PC-9 (cell line): ENCODE data around the gene EXOC3L2.

Experiments
- EZH2 ChIP-seq: fragments of 200-600 bp; sonication (generic); IDR thresholded peaks from 2 replicates; pipeline ENCODE4 v1.8.0; 2017; ENCODE audit warnings: antibody characterized with exemption, low read depth
- TF ChIP-seq, protein P1 (sequence below): fragments of 200-600 bp; sonication (generic); conservative IDR thresholded peaks from 2 replicates; pipeline ENCODE4 v1.6.1; 2017; ENCODE audit warnings: mixed run types, antibody characterized with exemption, mild to moderate bottlenecking, moderate library complexity

DNA sequence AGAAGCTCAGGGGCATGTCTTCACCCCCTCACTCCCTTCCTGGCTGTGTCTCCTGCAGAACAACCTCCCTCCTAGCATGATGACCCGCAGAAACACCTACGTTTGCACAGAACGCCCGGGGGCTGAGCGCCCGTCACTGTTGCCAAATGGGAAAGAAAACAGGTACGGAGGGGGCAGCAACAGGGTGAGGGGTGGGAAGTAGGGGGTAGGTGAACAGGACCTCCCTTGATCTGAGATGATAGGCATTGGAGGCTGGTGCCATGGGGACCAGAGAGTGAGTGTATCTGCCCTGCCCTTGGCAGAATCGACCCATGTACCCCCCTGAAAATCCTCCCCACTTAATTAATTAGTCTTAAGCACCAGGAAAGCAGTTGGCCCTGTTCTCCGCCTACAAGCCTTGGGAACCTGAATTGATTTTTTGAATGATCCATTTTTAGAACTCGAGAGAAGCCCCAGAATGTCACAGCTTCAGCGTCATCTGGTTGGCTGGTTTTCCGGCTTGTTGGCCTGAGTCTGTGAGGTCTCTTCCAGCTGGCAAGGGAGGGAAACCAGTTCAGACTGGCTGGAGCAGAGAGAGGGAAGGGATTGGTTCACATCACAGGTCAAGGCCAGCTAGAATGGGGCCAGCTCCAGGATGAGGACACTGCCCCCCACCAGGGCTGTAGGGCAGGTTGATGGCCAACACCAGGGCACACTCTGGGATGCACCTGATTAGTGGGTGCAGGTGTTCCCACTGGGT lies 49.3 kb upstream of the EXOC3L2 start:
- TF ChIP-seq, protein P1, sequence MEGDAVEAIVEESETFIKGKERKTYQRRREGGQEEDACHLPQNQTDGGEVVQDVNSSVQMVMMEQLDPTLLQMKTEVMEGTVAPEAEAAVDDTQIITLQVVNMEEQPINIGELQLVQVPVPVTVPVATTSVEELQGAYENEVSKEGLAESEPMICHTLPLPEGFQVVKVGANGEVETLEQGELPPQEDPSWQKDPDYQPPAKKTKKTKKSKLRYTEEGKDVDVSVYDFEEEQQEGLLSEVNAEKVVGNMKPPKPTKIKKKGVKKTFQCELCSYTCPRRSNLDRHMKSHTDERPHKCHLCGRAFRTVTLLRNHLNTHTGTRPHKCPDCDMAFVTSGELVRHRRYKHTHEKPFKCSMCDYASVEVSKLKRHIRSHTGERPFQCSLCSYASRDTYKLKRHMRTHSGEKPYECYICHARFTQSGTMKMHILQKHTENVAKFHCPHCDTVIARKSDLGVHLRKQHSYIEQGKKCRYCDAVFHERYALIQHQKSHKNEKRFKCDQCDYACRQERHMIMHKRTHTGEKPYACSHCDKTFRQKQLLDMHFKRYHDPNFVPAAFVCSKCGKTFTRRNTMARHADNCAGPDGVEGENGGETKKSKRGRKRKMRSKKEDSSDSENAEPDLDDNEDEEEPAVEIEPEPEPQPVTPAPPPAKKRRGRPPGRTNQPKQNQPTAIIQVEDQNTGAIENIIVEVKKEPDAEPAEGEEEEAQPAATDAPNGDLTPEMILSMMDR: no peak
- no peak for TF ChIP-seq EZH2
